ENCODE data around the gene SPATS2L. TPM values are rescaled to one million over a fixed set of nuclear protein-coding genes. Genes with fewer than 3 reads are reported as not detected.

SPATS2L gene

Small RNAs within 50 kb of the gene (small RNA-seq; reads per million reads assigned to genes)
- not detected for gene RNY4P34 (ENCODE audit: insufficient read depth)

Measured in mesendoderm (in vitro differentiated cells).